ENCODE results near the gene ADGRB3.
"Not testable (repeated sequence)": the region's sequence is repeated elsewhere in the genome, so short reads cannot be mapped to it uniquely, and the experiment has no call there.

The ADGRB3 gene

GRCh38 chr6:69105288-69105687 is 470.2 kb downstream of the ADGRB3 start:
- in situ Hi-C loops (cut with MboI; ENCODE audit: low sequenced_read_pairs), result no loop called here

- in situ Hi-C loops (cut with MboI; ENCODE audit: low sequenced_read_pairs), result no loop called here
Measured at GRCh38 chr6:69106511-69106910, 471.4 kb downstream of the ADGRB3 start.

- in situ Hi-C loops (cut with MboI; ENCODE audit: low sequenced_read_pairs), result no loop called here
Measured at GRCh38 chr6:69111301-69111700, 476.2 kb downstream of the ADGRB3 start.

GRCh38 chr6:69116658-69117057 is 481.6 kb downstream of the ADGRB3 start:
- in situ Hi-C loops (cut with MboI; ENCODE audit: low sequenced_read_pairs), result no loop called here

GRCh38 chr6:69121461-69122406 is 486.7 kb downstream of the ADGRB3 start:
- in situ Hi-C loops (cut with MboI; ENCODE audit: low sequenced_read_pairs), result not testable (repeated sequence)

- in situ Hi-C loops (cut with MboI; ENCODE audit: low sequenced_read_pairs), result no loop called here
Measured at GRCh38 chr6:69122407-69122773, 487.3 kb downstream of the ADGRB3 start.

- in situ Hi-C loops (cut with MboI; ENCODE audit: low sequenced_read_pairs), result no loop called here
Measured at GRCh38 chr6:69128411-69128810, 493.3 kb downstream of the ADGRB3 start.

- in situ Hi-C loops (cut with MboI; ENCODE audit: low sequenced_read_pairs), result no loop called here
Measured at GRCh38 chr6:69129046-69129445, 494.0 kb downstream of the ADGRB3 start.

GRCh38 chr6:69135927-69136326 is 500.8 kb downstream of the ADGRB3 start:
- in situ Hi-C loops (cut with MboI; ENCODE audit: low sequenced_read_pairs), result no loop called here

GRCh38 chr6:69138148-69138547 is 503.1 kb downstream of the ADGRB3 start:
- in situ Hi-C loops (cut with MboI; ENCODE audit: low sequenced_read_pairs), result no loop called here

GRCh38 chr6:69138893-69139494 is 503.9 kb downstream of the ADGRB3 start:
- in situ Hi-C loops (cut with MboI; ENCODE audit: low sequenced_read_pairs), result no loop called here

GRCh38 chr6:69145062-69145461 is 510.0 kb downstream of the ADGRB3 start:
- in situ Hi-C loops (cut with MboI; ENCODE audit: low sequenced_read_pairs), result no loop called here

GRCh38 chr6:69146385-69146784 is 511.3 kb downstream of the ADGRB3 start:
- in situ Hi-C loops (cut with MboI; ENCODE audit: low sequenced_read_pairs), result no loop called here

- in situ Hi-C loops (cut with MboI; ENCODE audit: low sequenced_read_pairs), result no loop called here
Measured at GRCh38 chr6:69155467-69155866, 520.4 kb downstream of the ADGRB3 start.

GRCh38 chr6:69162811-69163210 is 527.7 kb downstream of the ADGRB3 start:
- in situ Hi-C loops (cut with MboI; ENCODE audit: low sequenced_read_pairs), result no loop called here

- in situ Hi-C loops (cut with MboI; ENCODE audit: low sequenced_read_pairs), result no loop called here
Measured at GRCh38 chr6:69164564-69165229, 529.6 kb downstream of the ADGRB3 start.

- in situ Hi-C loops (cut with MboI; ENCODE audit: low sequenced_read_pairs), result no loop called here
Measured at GRCh38 chr6:69179681-69180080, 544.6 kb downstream of the ADGRB3 start.

GRCh38 chr6:69180361-69181067 is 545.4 kb downstream of the ADGRB3 start:
- in situ Hi-C loops (cut with MboI; ENCODE audit: low sequenced_read_pairs), result no loop called here

- in situ Hi-C loops (cut with MboI; ENCODE audit: low sequenced_read_pairs), result no loop called here
Measured at GRCh38 chr6:69181964-69182363, 546.9 kb downstream of the ADGRB3 start.

- in situ Hi-C loops (cut with MboI; ENCODE audit: low sequenced_read_pairs), result no loop called here
Measured at GRCh38 chr6:69185276-69185675, 550.2 kb downstream of the ADGRB3 start.

- in situ Hi-C loops (cut with MboI; ENCODE audit: low sequenced_read_pairs), result no loop called here
Measured at GRCh38 chr6:69202768-69203167, 567.7 kb downstream of the ADGRB3 start.
